GM12878 (cell line): ENCODE data around the gene SCD5.

Experiments used
- ATF3 ChIP-seq: IDR thresholded peaks from 2 replicates; pipeline ENCODE4 v1.6.1; 2011; ENCODE audit warnings: low read depth, mild to moderate bottlenecking, low read length, moderate library complexity, borderline replicate concordance; ENCODE audit errors: extremely low read depth
- BHLHE40 ChIP-seq, 2 experiments: fragments of 450-650 bp in 1 of 2; IDR thresholded peaks; 2 replicates each; pipeline ENCODE4 v1.6.1; 2011 to 2017; ENCODE audit warnings: low read depth in 2 of 2, borderline replicate concordance in 1 of 2, improper control_type of control experiment in 1 of 2, low read length in 1 of 2, mild to moderate bottlenecking in 1 of 2
- CHD4 ChIP-seq: fragments of 200-600 bp; sonication (generic); IDR thresholded peaks from 2 replicates; pipeline ENCODE4 v1.6.1; 2016; ENCODE audit warnings: mild to moderate bottlenecking
- CTCF ChIP-seq, 3 experiments: IDR thresholded peaks in 2 of 3; conservative IDR thresholded peaks in 1 of 3; 2 replicates each; pipeline ENCODE4 v1.5.1; 2011; ENCODE audit warnings: low read depth in 3 of 3, low read length in 3 of 3, mild to moderate bottlenecking in 3 of 3, control low read depth in 2 of 3, moderate library complexity in 2 of 3, inconsistent platforms in 1 of 3, mixed read lengths in 1 of 3; ENCODE audit not compliant: control insufficient read depth in 2 of 3, insufficient read depth in 1 of 3; ENCODE audit errors: extremely low read depth in 1 of 3
- GABPA ChIP-seq: IDR thresholded peaks from 2 replicates; pipeline ENCODE4 v1.6.1; 2014; ENCODE audit warnings: antibody characterized with exemption, low read depth, mild to moderate bottlenecking, inconsistent platforms
- IKZF2 ChIP-seq, 2 experiments: fragments of 450-650 bp; IDR thresholded peaks; 2 replicates each; pipeline ENCODE4 v1.6.1; 2017; ENCODE audit warnings: mild to moderate bottlenecking in 2 of 2, moderate library complexity in 2 of 2
- MEF2A ChIP-seq: IDR thresholded peaks from 2 replicates; pipeline ENCODE4 v1.6.1; 2011; ENCODE audit warnings: low read depth, mild to moderate bottlenecking, low read length, moderate library complexity; ENCODE audit not compliant: insufficient read depth
- RB1 ChIP-seq: fragments of 450-650 bp; formaldehyde crosslinking; IDR thresholded peaks from 2 replicates; pipeline ENCODE4 v1.6.1; 2017; ENCODE audit warnings: mild to moderate bottlenecking, borderline replicate concordance
- TAF1 ChIP-seq: IDR thresholded peaks from 2 replicates; pipeline ENCODE4 v1.6.1; 2011; ENCODE audit warnings: mild to moderate bottlenecking, low read depth, low read length, borderline replicate concordance
- USF2 ChIP-seq: IDR thresholded peaks from 2 replicates; pipeline ENCODE4 v1.6.1; 2011; ENCODE audit warnings: low read depth, low read length, improper control_type of control experiment, borderline replicate concordance

- TF ChIP-seq USF2: no peak
- no peak for TF ChIP-seq GABPA
- no peak for TF ChIP-seq CTCF (IDR thresholded peaks at IDR 0.05 in 2 of 3, conservative IDR thresholded peaks at IDR 0.05 in 1 of 3; ENCODE audit: control insufficient read depth in 2 of 3, extremely low read depth in 1 of 3, insufficient read depth in 1 of 3, low read depth in 3 of 3, low read length in 3 of 3)
- TF ChIP-seq BHLHE40 (IDR thresholded peaks at IDR 0.05; ENCODE audit: borderline replicate concordance in 1 of 2, low read depth in 2 of 2, low read length in 1 of 2): no peak
- TF ChIP-seq TAF1: no peak
- TF ChIP-seq MEF2A: no peak
- TF ChIP-seq ATF3: no peak
- TF ChIP-seq IKZF2 (IDR thresholded peaks at IDR 0.05): no peak
- no peak for TF ChIP-seq CHD4
- TF ChIP-seq RB1: no peak
These were observed 92.7 kb downstream of the SCD5 start for GRCh38 chr4:82705928-82706300.
